ENCODE measurements around the gene OR56A5. TPM values are rescaled to one million over a fixed set of nuclear protein-coding genes. Genes with fewer than 3 reads are reported as not detected.
"Not testable (repeated sequence)": the region's sequence is repeated elsewhere in the genome, so short reads cannot be mapped to it uniquely, and the experiment has no call there.

OR56A5 gene, protein sequence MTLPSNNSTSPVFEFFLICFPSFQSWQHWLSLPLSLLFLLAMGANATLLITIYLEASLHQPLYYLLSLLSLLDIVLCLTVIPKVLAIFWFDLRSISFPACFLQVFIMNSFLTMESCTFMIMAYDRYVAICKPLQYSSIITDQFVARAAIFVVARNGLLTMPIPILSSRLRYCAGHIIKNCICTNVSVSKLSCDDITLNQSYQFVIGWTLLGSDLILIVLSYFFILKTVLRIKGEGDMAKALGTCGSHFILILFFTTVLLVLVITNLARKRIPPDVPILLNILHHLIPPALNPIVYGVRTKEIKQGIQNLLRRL
- not detected for total RNA-seq

- no peak for DNase-seq
Observed at GRCh38 chr11:5968394-5968793, at the start of gene OR56A5. OR56A5 (minus strand) TSS chr11:5968494; CDS start chr11:5968494, 0 bp downstream.

DNA sequence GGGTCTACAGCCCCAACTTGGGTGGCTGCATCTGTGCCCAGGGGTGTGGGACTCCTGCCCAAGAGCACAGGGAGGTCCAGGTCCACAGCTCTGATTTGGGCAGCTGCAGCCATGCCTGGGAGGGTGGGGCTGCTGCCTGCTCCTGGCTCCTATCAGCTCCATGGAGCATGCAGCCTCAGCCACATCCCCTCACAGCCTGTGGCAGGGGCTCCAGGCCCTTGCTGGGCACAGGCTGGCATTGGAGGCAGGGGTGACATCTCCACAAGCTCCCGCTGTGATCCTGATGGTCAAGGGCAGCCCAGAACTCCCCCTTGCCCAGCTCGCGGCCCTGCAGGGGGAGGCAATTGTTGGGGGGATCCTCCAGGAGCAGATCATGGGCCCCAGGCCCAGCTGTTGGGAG is 44.7 kb upstream of the OR56A5 start:
- no peak for DNase-seq

GRCh38 chr11:6012035-6012668 is 43.9 kb upstream of the OR56A5 start:
- DNase-seq: no peak

- no peak for DNase-seq
Observed at GRCh38 chr11:6006846-6007245, 38.6 kb upstream of the OR56A5 start, which contains the start of gene OR56A4. OR56A4 (minus strand) TSS chr11:6006946; CDS start chr11:6002992, 3,954 bp downstream.

GRCh38 chr11:6006395-6006794 is 38.1 kb upstream of the OR56A5 start:
- no peak for DNase-seq

DNA sequence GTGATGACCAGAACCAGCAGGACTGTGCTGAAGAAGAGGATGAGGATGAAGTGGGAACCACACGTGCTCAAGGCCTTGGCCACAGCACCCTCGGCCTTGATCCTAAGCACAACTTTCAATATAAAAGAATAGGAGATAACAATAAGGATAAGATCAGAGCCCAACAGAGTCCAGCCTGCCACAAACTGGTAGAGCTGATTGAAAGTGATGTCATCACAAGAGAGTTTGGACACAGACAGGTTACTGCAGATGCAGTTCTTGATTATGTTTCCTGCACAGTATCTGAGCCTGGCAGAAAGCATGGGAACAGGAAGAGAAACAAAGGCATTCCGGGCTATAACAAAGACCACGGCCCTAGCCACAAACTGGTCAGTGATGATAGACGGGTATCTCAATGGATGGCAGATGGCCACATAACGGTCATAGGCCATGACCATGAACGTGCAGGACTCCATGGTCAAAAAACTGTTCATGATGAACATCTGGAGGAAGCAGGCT is 34.0 kb upstream of the OR56A5 start:
- DNase-seq: no peak

- no peak for DNase-seq
Observed at GRCh38 chr11:5994791-5995190, 26.5 kb upstream of the OR56A5 start.

DNA sequence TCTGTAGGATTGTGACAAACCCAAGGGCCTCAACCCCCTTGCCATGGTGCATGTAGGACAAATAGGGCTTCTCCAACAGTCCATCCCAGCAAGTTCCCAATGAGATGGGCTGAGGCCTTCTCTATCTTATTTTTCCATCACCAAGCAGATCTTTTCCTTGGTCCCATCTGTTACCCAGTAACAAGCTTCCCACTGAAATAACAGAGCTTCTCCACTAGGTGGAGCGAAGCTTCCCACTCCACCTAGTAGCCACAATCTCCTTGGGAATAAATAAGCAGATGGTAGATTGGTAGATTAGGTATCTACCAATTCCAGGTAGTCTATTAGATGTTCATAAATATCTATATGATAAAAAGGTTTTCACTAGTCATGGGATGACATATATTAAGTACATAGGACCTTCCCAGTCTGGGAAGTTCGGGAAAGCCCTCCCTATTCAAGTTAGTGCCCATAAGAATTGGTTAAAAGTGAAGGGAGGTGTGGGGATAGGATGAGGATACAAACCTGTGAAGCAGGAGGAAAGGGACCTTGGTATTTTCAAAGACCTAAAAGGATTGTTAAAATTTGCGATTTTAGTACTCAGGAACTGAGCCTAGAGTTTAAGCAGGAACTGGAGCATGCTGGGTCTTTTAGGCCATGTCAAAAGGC is 24.4 kb upstream of the OR56A5 start:
- peak; percentile 2 for DNase-seq

GRCh38 chr11:5992150-5992549 is 23.9 kb upstream of the OR56A5 start:
- no peak for DNase-seq

- no peak for DNase-seq
Observed at GRCh38 chr11:5989203-5989602, 20.9 kb upstream of the OR56A5 start.

- DNase-seq: no peak
Observed at GRCh38 chr11:5986885-5987284, 18.6 kb upstream of the OR56A5 start, which contains the start of gene OR52L1. OR52L1 (minus strand) TSS chr11:5986985; CDS start chr11:5986930, 55 bp downstream.

GRCh38 chr11:5983443-5983842 is 15.1 kb upstream of the OR56A5 start:
- DNase-seq: no peak

DNA sequence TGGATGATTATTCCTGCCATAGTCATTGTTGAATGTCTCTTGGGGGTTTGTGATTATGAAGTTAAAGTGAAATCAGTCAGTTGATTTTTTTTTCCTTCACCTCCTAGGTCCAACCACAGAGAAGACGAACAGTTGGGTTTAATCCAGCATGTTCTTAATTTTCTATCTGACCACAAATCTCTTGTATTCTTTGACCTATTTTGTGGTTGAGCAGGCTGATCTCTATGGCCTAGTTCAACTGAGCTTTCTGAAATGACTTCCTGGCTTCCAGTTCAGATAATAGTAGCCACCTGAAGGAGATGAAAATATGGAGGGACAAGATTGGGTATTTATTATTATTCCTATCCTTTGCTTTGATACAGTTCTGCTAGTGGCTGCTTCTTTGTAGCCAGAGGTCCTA is 5.2 kb upstream of the OR56A5 start:
- DNase-seq: no peak

- no peak for DNase-seq
Observed at GRCh38 chr11:5967708-5968107, 586 bp downstream of the OR56A5 start.

GRCh38 chr11:5966958-5967357 is 1.3 kb downstream of the OR56A5 start:
- DNase-seq: no peak

GRCh38 chr11:5960704-5961320 is 7.5 kb downstream of the OR56A5 start:
- DNase-seq: not testable (repeated sequence)

- no peak for DNase-seq
Observed at GRCh38 chr11:5955586-5955985, 12.7 kb downstream of the OR56A5 start.

- DNase-seq: no peak
Observed at GRCh38 chr11:5941951-5942350, 26.3 kb downstream of the OR56A5 start, which contains the start of gene OR56A3. OR56A3 (plus strand) TSS chr11:5942251; CDS start chr11:5947347, 5,096 bp downstream.

DNA sequence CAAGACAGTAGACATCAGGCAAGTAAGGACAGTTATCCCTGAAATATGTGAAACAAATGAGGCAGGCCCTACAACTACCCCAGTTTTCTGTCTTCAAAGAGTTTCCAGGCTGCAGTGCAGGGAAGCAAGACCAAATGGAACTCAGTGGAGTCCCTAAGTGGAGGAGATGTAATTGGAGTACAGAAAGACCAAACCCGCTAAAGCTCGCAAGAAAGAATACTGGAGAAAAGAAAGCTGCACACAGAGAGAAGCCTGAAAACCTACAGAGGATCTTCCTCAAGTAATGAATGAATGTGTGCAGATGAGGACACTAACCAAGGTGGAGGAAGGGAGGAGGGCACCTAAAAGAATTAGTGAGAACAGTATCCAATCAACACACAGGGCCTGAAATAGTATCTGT is 27.5 kb downstream of the OR56A5 start:
- DNase-seq: no peak

GRCh38 chr11:5938603-5938965 is 29.7 kb downstream of the OR56A5 start:
- no peak for DNase-seq

- DNase-seq: no peak
Observed at GRCh38 chr11:5937868-5938602, 30.3 kb downstream of the OR56A5 start.

GRCh38 chr11:5933116-5933515 is 35.2 kb downstream of the OR56A5 start:
- no peak for DNase-seq
